Endometrium (tissue), 2 donors: ENCODE data around the gene PSMC1.
A peak's percentile ranks its signal among the peaks of the same experiment; 100 is the strongest.

Experiments used
- FAIRE-seq: peaks from 2 replicates; lab custom pipeline; 2012; peaks lifted over from hg19 to GRCh38; lab: Jason Lieb, UNC
- donor health status: control.
- donor health status: control.

Gene PSMC1

GRCh38 chr14:90276646-90277367 lies 20.5 kb downstream of the PSMC1 start:
- no peak for FAIRE-seq

DNA sequence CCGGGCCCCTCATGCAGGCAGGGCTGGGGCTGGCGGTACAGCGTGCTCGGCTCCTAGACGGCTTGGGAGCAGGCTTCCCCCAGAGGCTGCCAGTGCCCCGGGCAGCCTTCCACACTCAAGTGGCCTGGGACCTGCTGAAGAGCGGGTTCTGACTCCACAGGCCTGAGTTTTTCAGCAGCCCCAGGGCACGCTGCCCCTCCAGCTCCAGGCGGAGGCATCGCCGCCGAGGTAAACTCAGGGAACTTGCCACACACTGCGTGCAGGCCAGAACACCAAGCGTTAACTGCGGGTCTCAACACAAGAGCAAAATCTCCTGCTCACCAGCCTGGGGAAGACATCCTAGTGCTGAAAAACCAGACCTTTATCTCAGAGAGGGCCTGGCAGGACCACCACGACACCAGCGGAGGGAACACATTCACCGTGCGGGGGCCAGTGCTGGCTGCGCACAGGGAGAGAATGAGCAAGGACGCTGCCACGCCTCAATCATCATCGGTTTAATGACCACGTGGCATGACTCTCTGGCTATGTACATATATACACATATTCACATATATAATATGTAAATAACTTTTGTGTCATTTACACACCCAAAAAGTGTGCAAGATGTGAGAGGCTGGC lies 21.3 kb downstream of the PSMC1 start:
- no peak for FAIRE-seq

- FAIRE-seq: no peak
These were observed 22.1 kb downstream of the PSMC1 start for GRCh38 chr14:90278199-90279175.

- FAIRE-seq: no peak
These were observed 23.7 kb downstream of the PSMC1 start for GRCh38 chr14:90280096-90280495.

- FAIRE-seq: no peak
These were observed 24.9 kb downstream of the PSMC1 start for GRCh38 chr14:90281261-90281660.

DNA sequence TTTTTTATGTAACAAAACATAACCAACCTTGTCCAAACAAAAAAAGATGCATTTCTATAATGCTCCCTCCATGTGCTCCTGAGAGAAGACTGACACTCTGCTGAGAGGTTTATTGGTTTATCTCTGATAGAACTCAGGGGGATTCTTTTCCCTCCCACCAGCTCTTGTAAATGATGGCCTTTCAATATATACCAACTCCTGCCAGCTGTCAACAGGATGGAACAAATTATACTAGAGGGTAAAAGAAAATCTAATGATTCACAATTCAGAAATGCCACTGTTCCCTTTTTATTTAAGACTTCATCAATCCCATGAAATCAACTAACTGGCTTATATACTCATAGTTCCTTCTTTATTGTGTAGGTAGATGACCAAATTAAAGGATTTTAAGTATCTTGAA lies 25.4 kb downstream of the PSMC1 start:
- FAIRE-seq: no peak

GRCh38 chr14:90287791-90288190 lies 31.4 kb downstream of the PSMC1 start:
- FAIRE-seq: no peak

GRCh38 chr14:90288651-90289355 lies 32.5 kb downstream of the PSMC1 start:
- FAIRE-seq: no peak

GRCh38 chr14:90290337-90291011 lies 34.1 kb downstream of the PSMC1 start:
- no peak for FAIRE-seq

DNA sequence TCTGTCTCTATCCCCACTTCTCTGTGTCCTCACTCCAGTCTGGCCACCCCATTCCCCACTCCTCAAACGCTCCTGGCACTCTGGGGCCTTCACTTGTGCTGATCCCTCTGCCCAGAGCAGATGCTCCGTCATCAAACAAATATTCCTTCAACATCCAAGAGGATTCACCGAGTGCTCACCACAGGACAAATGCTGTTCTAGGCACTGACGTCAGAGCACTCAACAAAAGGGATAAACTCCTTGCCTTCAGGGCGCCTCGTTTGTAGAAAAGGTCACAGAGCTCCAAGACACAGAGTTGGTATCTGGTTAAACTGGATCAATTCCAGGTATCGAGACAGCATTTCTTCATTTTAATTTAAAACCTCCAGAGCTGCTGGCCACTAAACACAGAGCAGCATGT lies 35.3 kb downstream of the PSMC1 start:
- FAIRE-seq: no peak

- no peak for FAIRE-seq
These were observed 37.7 kb downstream of the PSMC1 start for GRCh38 chr14:90293766-90294730.

DNA sequence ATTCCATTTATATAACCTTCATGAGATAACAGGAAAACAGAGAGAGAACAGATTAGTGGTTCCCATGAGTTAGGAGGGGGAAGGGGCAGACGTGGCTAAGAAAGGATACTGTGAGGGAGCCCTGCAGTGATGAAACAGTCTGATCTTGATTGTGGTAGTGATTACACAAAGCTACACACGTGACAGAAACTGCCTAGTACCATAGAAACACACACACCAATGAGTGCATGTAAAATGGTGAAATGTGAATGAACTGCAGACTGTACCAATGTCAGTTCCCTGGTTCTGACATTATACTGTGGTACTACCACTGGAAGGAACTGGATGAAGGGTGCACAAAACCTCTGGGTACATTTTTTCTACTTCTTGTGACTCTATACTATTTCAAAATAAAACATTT lies 38.5 kb downstream of the PSMC1 start:
- no peak for FAIRE-seq

DNA sequence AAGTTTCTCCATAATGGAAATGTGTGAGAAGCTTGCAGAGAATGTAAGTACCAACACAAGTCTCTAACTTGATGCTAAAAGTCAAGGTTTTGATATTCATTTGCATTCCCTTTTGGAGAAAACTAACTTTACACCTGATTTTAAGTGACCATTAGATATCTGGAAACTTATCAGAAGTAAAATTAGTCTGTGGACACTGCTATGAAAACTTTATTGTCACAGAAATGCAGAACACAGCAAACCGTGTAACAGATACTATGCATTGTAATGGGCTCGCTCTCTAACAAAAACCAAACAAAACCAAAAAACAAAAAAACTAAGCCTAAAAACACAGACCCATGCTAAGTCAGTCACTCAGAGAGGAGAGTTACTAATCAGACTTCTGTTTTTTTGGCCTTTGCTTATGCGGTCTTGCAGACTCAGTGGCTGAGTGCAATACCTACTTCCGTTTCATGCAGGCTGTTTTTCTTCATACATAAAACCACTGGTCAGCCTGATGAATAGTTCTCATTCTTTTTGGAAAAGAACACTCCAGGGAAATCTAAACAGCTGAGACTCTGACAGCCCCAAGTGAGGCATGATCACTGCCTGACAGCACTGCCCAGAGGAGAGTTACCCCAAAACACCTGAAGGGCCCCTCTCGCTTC lies 39.6 kb downstream of the PSMC1 start:
- FAIRE-seq: no peak

GRCh38 chr14:90296641-90297040 lies 40.3 kb downstream of the PSMC1 start:
- FAIRE-seq: no peak

GRCh38 chr14:90297876-90298629 lies 41.7 kb downstream of the PSMC1 start:
- FAIRE-seq: no peak

- no peak for FAIRE-seq
These were observed 43.1 kb downstream of the PSMC1 start for GRCh38 chr14:90299408-90299807.

DNA sequence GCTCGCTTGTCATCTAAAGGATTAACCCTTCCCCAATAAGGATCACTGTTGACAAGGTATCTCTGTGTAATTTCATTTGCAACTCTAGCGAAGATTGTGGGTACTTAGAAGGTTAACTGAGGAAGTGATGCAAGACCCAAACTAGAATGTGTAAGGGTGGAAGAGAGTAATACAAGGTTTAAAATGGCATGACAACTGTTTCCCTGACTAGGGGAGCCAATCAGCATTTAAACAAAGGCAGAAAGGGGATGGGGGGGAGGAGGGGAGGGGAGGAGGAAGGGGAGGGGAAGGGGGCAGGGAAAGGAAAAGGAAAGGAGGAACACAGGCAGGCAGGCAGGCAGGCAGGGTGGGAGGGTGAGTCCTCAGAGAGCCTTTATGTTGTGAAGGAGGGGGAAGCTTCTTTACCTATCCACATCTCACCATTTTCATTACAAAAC lies 44.3 kb downstream of the PSMC1 start:
- no peak for FAIRE-seq

GRCh38 chr14:90301122-90301521 lies 44.8 kb downstream of the PSMC1 start:
- no peak for FAIRE-seq

- FAIRE-seq: peak; percentile 26
These were observed 45.3 kb downstream of the PSMC1 start for GRCh38 chr14:90301668-90302090.
